Stimulated activated CD8-positive, alpha-beta memory T cell treated with anti-CD3 and anti-CD28 coated beads, Interleukin-7, amount 100 ng/mL, for 4 hours (primary cell): ENCODE results near the gene GINS2.
A peak's percentile ranks its signal among the peaks of the same experiment; 100 is the strongest.

ENCODE experiments used
- DNase-seq, 2 donors: peaks; one replicate each; pipeline ENCODE4 v3.0.0-alpha.2; 2020; ENCODE audit warnings: low read depth in 2 of 2

The GINS2 gene

GRCh38 chr16:85688586-85689284, at the start of gene GINS2:
GINS2 (minus strand) TSS chr16:85688954; CDS start chr16:85688898, 56 bp downstream.
- peak; percentile 81 to 91 for DNase-seq

- no peak for DNase-seq
Observed at GRCh38 chr16:85736921-85737320, 48.2 kb upstream of the GINS2 start.

GRCh38 chr16:85735946-85736345, 47.2 kb upstream of the GINS2 start:
- no peak for DNase-seq

- peak; percentile 3 to 16 for DNase-seq
Observed at GRCh38 chr16:85735225-85735635, 46.5 kb upstream of the GINS2 start.

GRCh38 chr16:85734311-85735017, 45.7 kb upstream of the GINS2 start:
- DNase-seq = no peak

- DNase-seq = no peak
Observed at GRCh38 chr16:85733839-85734170, 45.1 kb upstream of the GINS2 start.

- DNase-seq = no peak
Observed at GRCh38 chr16:85733155-85733838, 44.5 kb upstream of the GINS2 start.

GRCh38 chr16:85731179-85731578, 42.4 kb upstream of the GINS2 start:
- no peak for DNase-seq

- DNase-seq = no peak
Observed at GRCh38 chr16:85730186-85730465, 41.4 kb upstream of the GINS2 start.

GRCh38 chr16:85729452-85730185, 40.9 kb upstream of the GINS2 start:
- DNase-seq = no peak

- DNase-seq = no peak
Observed at GRCh38 chr16:85728879-85729278, 40.1 kb upstream of the GINS2 start.

- no peak for DNase-seq
Observed at GRCh38 chr16:85724936-85725335, 36.2 kb upstream of the GINS2 start.

- DNase-seq = no peak
Observed at GRCh38 chr16:85724126-85724879, 35.5 kb upstream of the GINS2 start.

GRCh38 chr16:85722128-85722893, 33.6 kb upstream of the GINS2 start:
- no peak for DNase-seq

- DNase-seq = no peak
Observed at GRCh38 chr16:85720302-85720637, 31.5 kb upstream of the GINS2 start.

GRCh38 chr16:85719605-85720301, 31.0 kb upstream of the GINS2 start:
- DNase-seq = no peak

GRCh38 chr16:85718682-85719081, 29.9 kb upstream of the GINS2 start:
- DNase-seq = no peak

GRCh38 chr16:85718153-85718477, 29.4 kb upstream of the GINS2 start:
- no peak for DNase-seq

- DNase-seq = peak; percentile 24 to 31
Observed at GRCh38 chr16:85717393-85718152, 28.8 kb upstream of the GINS2 start.

GRCh38 chr16:85716680-85717038, 27.9 kb upstream of the GINS2 start:
- DNase-seq = no peak
